ENCODE results near the gene TTLL6. TPM values are rescaled to one million over a fixed set of nuclear protein-coding genes. Genes with fewer than 3 reads are reported as not detected.

TTLL6 gene
- total RNA-seq, 1 donor = under 0.01 TPM

GRCh38 chr17:48723423-48724250 lies 93.4 kb downstream of the TTLL6 start:
- no peak for TF ChIP-seq CTCF (IDR thresholded peaks at IDR 0.05; ENCODE audit: insufficient read depth, low read depth, low read length)
- peak; percentile 45 for DNase-seq (ENCODE audit: low read depth)
- H3K4me3 ChIP-seq (ENCODE audit: low read depth, low read length) = peak overlapping the region; percentile 40

GRCh38 chr17:48722915-48723422 lies 94.1 kb downstream of the TTLL6 start, which contains the start of gene PRAC2:
PRAC2 (plus strand) TSS chr17:48723185; CDS start chr17:48724411, 1,226 bp downstream.
- H3K4me3 ChIP-seq (ENCODE audit: low read depth, low read length) = peak within 1 kb of the TSS; percentile 40
- no peak for TF ChIP-seq CTCF (IDR thresholded peaks at IDR 0.05; ENCODE audit: insufficient read depth, low read depth, low read length)
- DNase-seq (ENCODE audit: low read depth) = no peak

- DNase-seq (ENCODE audit: low read depth) = no peak
- no peak for TF ChIP-seq CTCF (IDR thresholded peaks at IDR 0.05; ENCODE audit: insufficient read depth, low read depth, low read length)
- peak within 1 kb of the TSS; percentile 40 for H3K4me3 ChIP-seq (ENCODE audit: low read depth, low read length)
Observed at GRCh38 chr17:48722201-48722907, 94.7 kb downstream of the TTLL6 start, which contains the start of gene PRAC1. PRAC1 (minus strand) TSS chr17:48722518; CDS start chr17:48722392, 126 bp downstream.

- TF ChIP-seq CTCF (IDR thresholded peaks at IDR 0.05; ENCODE audit: insufficient read depth, low read depth, low read length) = no peak
- DNase-seq (ENCODE audit: low read depth) = no peak
- H3K4me3 ChIP-seq (ENCODE audit: low read depth, low read length) = no peak overlapping the region
Observed at GRCh38 chr17:48721009-48721402, 96.0 kb downstream of the TTLL6 start.

GRCh38 chr17:48720266-48721008 lies 96.6 kb downstream of the TTLL6 start:
- peak overlapping the region; percentile 56 for H3K4me3 ChIP-seq (ENCODE audit: low read depth, low read length)
- no peak for DNase-seq (ENCODE audit: low read depth)
- no peak for TF ChIP-seq CTCF (IDR thresholded peaks at IDR 0.05; ENCODE audit: insufficient read depth, low read depth, low read length)

- peak overlapping the region; percentile 56 for H3K4me3 ChIP-seq (ENCODE audit: low read depth, low read length)
- TF ChIP-seq CTCF (IDR thresholded peaks at IDR 0.05; ENCODE audit: insufficient read depth, low read depth, low read length) = no peak
- DNase-seq (ENCODE audit: low read depth) = peak; percentile 65
Observed at GRCh38 chr17:48719642-48720265, 97.3 kb downstream of the TTLL6 start.
